HG02610 (cell line): ENCODE measurements around the gene POLR1G.
A peak's percentile ranks its signal among the peaks of the same experiment; 100 is the strongest.

Experiments
- ATAC-seq: cut with Tn5 transposase; IDR thresholded peaks from one replicate; pipeline ENCODE4 v1.9.1; 2021; ENCODE audit warnings: mild to moderate bottlenecking, moderate library complexity; ENCODE audit not compliant: unreplicated experiment

POLR1G gene, protein sequence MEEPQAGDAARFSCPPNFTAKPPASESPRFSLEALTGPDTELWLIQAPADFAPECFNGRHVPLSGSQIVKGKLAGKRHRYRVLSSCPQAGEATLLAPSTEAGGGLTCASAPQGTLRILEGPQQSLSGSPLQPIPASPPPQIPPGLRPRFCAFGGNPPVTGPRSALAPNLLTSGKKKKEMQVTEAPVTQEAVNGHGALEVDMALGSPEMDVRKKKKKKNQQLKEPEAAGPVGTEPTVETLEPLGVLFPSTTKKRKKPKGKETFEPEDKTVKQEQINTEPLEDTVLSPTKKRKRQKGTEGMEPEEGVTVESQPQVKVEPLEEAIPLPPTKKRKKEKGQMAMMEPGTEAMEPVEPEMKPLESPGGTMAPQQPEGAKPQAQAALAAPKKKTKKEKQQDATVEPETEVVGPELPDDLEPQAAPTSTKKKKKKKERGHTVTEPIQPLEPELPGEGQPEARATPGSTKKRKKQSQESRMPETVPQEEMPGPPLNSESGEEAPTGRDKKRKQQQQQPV

DNA sequence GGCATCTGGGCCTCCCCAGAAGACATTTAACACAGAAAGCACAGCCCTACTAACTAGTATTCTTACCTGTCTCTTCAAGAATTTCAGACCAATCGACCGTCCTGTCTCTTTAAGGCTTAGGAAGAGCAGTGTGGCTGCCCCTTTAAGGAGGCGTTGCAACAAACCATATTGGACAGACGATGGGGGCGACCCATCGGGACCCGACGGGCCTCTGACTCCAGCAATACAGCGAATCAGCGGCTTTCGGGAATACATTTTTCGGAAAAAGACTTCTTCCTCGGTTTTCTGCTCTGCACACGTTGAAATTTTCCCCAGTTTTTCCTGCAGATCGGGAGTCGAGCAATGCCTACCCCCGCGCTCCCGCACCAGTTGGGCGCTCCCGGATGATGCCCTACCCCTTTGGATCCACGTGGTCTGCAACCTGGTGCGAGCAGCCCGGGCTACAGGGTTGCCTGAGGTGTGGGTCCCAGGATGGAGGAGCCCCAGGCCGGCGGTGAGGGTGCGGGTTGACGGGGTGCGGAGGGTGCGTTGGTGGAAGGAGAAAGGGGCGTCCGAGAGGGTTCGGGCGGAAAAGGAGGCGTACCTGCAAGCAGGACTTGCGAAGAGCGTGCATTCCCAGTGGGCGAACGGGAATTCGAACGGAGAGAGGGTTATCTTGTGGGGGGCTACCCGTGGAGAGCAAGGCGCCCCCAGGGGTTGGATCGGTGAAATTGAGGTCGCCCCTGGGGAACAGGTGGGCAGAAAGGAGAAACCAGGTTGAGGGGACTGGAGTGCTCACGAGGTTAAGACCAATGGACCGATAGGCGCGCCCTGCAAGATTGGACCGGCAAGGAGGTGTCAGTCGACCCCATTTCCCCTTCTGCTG is at the start of gene POLR1G:
TSS of gene POLR1G (plus strand) at position 419 of the 865 bp plus-strand sequence. CDS start at position 472, 53 bp downstream.
- peak; percentile 70 for ATAC-seq

DNA sequence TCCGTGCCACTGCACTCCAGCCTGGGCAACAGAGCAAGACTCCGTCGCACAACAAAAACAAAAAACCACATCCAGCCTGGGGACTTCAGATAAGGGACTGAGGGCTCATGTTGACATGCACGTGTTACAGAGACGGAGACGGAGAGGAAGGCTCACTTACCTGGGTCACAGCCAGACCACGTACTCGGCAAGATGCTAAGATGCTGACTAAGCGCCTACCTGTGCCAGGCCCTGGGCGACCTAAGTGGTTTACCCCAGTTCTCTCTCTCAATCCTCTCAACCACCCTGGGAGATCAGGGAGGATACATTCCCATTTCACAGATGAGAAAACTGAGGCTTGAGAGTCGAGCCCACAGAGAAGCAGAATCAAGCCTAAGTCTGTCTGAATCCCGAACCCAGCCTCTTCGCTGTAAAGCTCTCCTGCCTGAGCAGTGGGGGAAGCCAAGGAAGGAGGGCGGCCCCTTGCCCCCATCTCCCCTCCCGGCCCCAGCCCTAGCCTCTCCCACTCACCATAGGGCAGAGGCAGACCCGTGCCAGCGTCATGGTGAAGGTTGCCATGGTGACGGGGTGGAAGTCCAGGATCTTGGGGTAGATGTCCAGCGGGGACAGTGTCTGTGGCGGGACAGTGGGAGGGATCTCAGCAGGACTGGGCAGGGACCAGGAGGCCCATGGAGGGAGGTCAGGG is 49.5 kb upstream of the POLR1G start:
- no peak for ATAC-seq

DNA sequence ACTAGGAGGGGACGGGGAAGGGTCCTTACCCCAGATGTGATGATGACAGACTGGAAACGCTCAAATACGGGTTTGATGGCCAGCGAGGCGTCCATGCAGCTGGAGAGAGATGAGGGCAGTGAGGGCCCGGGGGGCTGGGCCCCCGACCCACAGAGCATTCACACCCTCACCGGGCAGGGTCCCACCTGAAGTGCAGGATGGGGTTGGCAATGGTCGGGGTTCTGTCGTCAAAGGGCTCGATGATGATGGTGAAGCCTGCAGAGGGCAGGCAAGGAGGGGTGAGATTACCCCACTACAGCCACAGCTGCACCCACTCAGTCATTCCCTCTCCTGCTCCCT is 49.0 kb upstream of the POLR1G start:
- no peak for ATAC-seq

GRCh38 chr19:45358213-45358792 is 48.1 kb upstream of the POLR1G start:
- ATAC-seq = no peak

DNA sequence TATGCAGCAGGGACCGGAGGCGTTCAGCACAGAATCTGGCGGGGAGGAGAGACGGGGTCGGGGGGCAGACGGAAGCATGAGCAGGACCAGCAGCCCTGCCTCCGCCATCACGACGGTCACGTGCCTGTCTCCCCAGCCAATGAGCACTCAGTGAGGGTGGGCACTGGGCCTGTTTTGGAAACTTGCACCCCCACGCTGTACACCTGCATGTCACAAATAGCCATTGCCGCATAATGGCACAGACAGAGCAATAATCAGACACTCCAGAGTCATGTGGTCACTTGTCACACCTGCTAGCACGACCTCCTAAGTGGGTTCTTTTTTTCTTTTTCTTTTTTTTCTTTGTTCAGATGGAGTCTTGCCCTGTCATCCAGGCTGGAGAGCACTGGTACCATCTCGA is 44.8 kb upstream of the POLR1G start:
- no peak for ATAC-seq

DNA sequence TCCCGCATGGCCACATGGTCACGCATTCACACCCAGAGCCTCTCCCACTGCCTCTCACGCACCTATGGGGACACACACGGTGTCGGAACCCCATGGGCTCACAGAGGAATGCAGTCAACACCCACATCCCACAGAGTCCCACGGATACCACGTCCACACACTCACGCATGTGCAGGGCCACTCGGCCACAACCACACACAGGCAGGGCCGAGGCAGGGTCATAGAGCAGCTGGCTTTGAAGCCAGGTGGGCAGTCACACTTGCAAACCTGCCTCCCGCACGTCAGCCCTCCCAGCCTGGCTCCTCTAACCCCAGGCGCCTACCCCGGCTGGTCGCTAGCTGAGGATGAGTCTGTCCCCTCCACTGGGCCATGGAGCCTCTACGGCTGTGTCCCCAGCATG is 44.2 kb upstream of the POLR1G start:
- ATAC-seq = no peak

- ATAC-seq = no peak
Measured at GRCh38 chr19:45363861-45364459, 42.5 kb upstream of the POLR1G start.

GRCh38 chr19:45364696-45365095 is 41.7 kb upstream of the POLR1G start:
- ATAC-seq = no peak

- no peak for ATAC-seq
Measured at GRCh38 chr19:45368127-45368526, 38.3 kb upstream of the POLR1G start.

DNA sequence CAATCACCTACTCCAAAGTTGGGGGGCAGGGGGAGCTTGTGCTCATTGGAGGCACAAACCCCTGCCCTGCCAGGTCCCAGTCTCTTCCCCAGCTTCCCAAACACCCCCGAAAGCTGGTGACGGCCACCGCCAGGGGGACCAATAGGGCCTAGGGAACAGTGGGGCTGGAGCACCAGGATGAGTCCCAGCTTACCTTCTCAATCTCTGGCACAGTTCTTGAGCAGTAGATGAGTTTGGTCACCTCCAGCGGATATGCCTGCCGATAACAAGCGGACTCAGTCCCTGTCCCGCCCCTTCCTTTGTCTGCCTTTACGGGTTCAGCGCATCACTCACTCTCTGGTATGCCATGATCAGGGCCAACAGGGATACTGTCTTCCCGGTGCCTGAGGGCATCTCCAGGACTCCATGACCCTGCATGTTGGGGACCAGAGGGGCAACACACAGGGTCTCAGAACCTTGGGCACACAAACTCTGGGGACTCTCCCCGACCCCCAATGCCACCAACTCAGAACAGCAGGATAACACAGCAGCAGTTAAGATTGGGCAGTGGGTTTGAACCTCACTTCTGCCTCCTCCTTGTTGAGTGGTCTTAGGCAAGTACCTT is 37.6 kb upstream of the POLR1G start:
- no peak for ATAC-seq

- ATAC-seq = peak; percentile 95
Measured at GRCh38 chr19:45370410-45371204, 35.8 kb upstream of the POLR1G start, which contains the start of gene ERCC2. ERCC2 (minus strand) TSS chr19:45370573; CDS start chr19:45370540, 33 bp downstream.

GRCh38 chr19:45376045-45376724 is 30.3 kb upstream of the POLR1G start:
- ATAC-seq = no peak

DNA sequence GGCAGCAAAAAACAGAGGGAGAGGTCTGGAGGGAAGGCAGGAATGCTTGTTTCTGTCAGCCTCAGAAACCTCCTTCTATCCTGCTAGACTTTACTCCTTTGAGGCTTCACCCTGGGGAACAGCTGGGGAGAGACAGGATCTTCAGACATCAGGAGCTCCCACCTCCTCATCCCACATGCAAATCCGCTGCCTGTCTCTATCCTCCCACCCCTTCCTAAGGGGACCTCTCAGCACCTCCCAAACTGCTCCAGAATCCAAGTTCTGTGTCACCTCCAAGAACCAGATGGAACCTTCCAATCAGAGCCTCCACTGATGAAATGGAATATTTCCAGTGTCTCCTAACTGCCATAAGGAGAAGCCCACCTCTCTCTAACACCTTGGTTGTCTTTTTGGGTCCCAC is 26.3 kb upstream of the POLR1G start:
- ATAC-seq = no peak

GRCh38 chr19:45382426-45382825 is 24.0 kb upstream of the POLR1G start:
- no peak for ATAC-seq

GRCh38 chr19:45385392-45386221 is 20.8 kb upstream of the POLR1G start:
- no peak for ATAC-seq

DNA sequence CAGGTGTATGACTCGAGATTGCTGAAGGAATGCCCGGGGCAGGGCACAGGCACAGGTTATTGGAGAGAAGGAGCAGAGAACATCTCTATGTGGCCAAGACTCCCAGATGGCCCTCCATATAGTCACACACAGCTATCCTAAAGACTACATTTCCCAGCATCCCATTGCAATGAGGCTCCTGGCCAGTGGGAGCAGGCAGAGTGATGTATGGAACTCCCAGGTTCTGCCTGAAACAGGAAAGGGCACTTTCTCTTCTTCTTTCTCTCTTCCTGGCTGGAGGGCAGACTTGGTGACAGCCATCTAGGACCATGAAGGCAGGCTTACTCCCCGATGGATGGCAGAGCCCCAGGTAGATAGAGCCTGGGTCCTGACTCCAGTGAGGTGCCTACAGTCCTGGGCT is 15.1 kb upstream of the POLR1G start:
- ATAC-seq = no peak

- ATAC-seq = no peak
Measured at GRCh38 chr19:45391871-45392665, 14.4 kb upstream of the POLR1G start.
